Fibroblast of the aortic adventitia (primary cell): Measurements from ENCODE around the gene GJC2. TPM values are rescaled to one million over a fixed set of nuclear protein-coding genes. Genes with fewer than 3 reads are reported as not detected.

Experiments
- DNase-seq: peaks from one replicate; pipeline ENCODE4 v3.0.0-alpha.2; 2010; ENCODE audit warnings: low read depth
- H3K4me3 ChIP-seq: 2 replicates; pipeline ENCODE4 v1.5.1; 2011; ENCODE audit warnings: low read depth, mild to moderate bottlenecking, control low read depth, low read length, moderate library complexity
- CTCF ChIP-seq: IDR thresholded peaks from 2 replicates; pipeline ENCODE4 v1.5.1; 2011; ENCODE audit warnings: mild to moderate bottlenecking, low read length, control low read depth, inconsistent platforms; ENCODE audit not compliant: insufficient read depth
- total RNA-seq: library from RNA; depleted of rRNA; stranded (reverse); fragments of >200 nt; gene quantifications from 2 replicates; pipeline ENCODE4 v1.2.3, GENCODE V29; 2012; ENCODE audit warnings: low replicate concordance

GJC2 gene
- total RNA-seq, 1 donor, result 2.0 TPM

GRCh38 chr1:228140724-228141225 is 9.0 kb upstream of the GJC2 start:
- no peak for TF ChIP-seq CTCF
- H3K4me3 ChIP-seq, result peak overlapping the region; percentile 91
- DNase-seq, result no peak

GRCh38 chr1:228141226-228142044 is 8.3 kb upstream of the GJC2 start:
- DNase-seq, result peak; percentile 88

GRCh38 chr1:228142155-228142691 is 7.5 kb upstream of the GJC2 start:
- DNase-seq, result no peak
- no peak for TF ChIP-seq CTCF
- H3K4me3 ChIP-seq, result peak overlapping the region; percentile 91

More at GRCh38 chr1:228141226-228142044, 8.3 kb upstream of the GJC2 start:
- no peak for TF ChIP-seq CTCF
- H3K4me3 ChIP-seq, result peak overlapping the region; percentile 91

GRCh38 chr1:228142701-228143136 is 7.0 kb upstream of the GJC2 start:
- H3K4me3 ChIP-seq, result peak overlapping the region; percentile 91
- TF ChIP-seq CTCF, result no peak
- no peak for DNase-seq

- no peak for TF ChIP-seq CTCF
- no peak overlapping the region for H3K4me3 ChIP-seq
- no peak for DNase-seq
These were observed 6.1 kb upstream of the GJC2 start for GRCh38 chr1:228143480-228144192.

- no peak overlapping the region for H3K4me3 ChIP-seq
- TF ChIP-seq CTCF, result no peak
- DNase-seq, result no peak
These were observed 5.3 kb upstream of the GJC2 start for GRCh38 chr1:228144193-228144992.
